IMR-90 (cell line): ENCODE results near the gene FOCAD. TPM values are rescaled to one million over a fixed set of nuclear protein-coding genes. Genes with fewer than 3 reads are reported as not detected.

ENCODE experiments used
- ATAC-seq: fragments of 200-7000 bp; cut with Tn5 transposase; 2 replicates; pipeline ENCODE4 v1.9.1; 2020; ENCODE audit warnings: low read depth, mild to moderate bottlenecking, moderate library complexity
- BruUV-seq: library from RNA; stranded (reverse); fragments of 400-500 nt; replicated peaks from 2 replicates; lab custom pipeline; 2021; lab: Mats Ljungman, UMichigan
- CTCF ChIA-PET: fragments of 300-600 bp; formaldehyde crosslinking; extraction: SDS; loops from one replicate; lab custom pipeline; 2021; ENCODE audit warnings: antibody characterized with exemption; lab: Yijun Ruan, JAX
- POLR2A ChIA-PET: fragments of 300-600 bp; sonication (Branson Sonifier 250); formaldehyde crosslinking; loops from one replicate; lab custom pipeline; 2022; ENCODE audit warnings: antibody characterized with exemption; ENCODE audit not compliant: unreplicated experiment; lab: Charles Lee
- DNase-seq: peaks from one replicate; pipeline ENCODE4 v3.0.0; 2013
- H2AFZ ChIP-seq: replicated peaks from 2 replicates; pipeline ENCODE3; 2013; ENCODE audit warnings: low read length, mild to moderate bottlenecking; ENCODE audit not compliant: poor library complexity
- H2AK5ac ChIP-seq: 2 replicates; pipeline ENCODE4 v1.6.1; 2013; ENCODE audit warnings: low read depth, low read length, inconsistent platforms
- H2AK9ac ChIP-seq: replicated peaks from 2 replicates; pipeline ENCODE3; 2013; ENCODE audit warnings: mild to moderate bottlenecking, low read depth, low read length, moderate library complexity; ENCODE audit not compliant: poor library complexity
- H2BK120ac ChIP-seq: 2 replicates; pipeline ENCODE4 v1.6.1; 2013; ENCODE audit warnings: low read depth, low read length, inconsistent platforms
- H2BK15ac ChIP-seq: 3 replicates; pipeline ENCODE4 v1.6.1; 2013; ENCODE audit warnings: low read depth, low read length, inconsistent platforms
- H2BK20ac ChIP-seq: 2 replicates; pipeline ENCODE4 v1.6.1; 2013; ENCODE audit warnings: low read depth, mild to moderate bottlenecking, inconsistent platforms, low read length, moderate library complexity
- H2BK5ac ChIP-seq: 2 replicates; pipeline ENCODE4 v1.6.1; 2013; ENCODE audit warnings: mild to moderate bottlenecking, low read depth, low read length, inconsistent platforms; ENCODE audit not compliant: poor library complexity, severe bottlenecking
- H3K14ac ChIP-seq: replicated peaks from 2 replicates; pipeline ENCODE4 v1.6.1; 2013; ENCODE audit warnings: low read depth, low read length, inconsistent platforms
- H3K18ac ChIP-seq: 2 replicates; pipeline ENCODE4 v1.6.1; 2013; ENCODE audit warnings: low read depth, low read length, control low read depth
- H3K23ac ChIP-seq: 2 replicates; pipeline ENCODE4 v1.6.1; 2013; ENCODE audit warnings: low read depth, low read length, inconsistent platforms
- H3K27ac ChIP-seq: 2 replicates; pipeline ENCODE4 v1.5.1; 2013; ENCODE audit warnings: mild to moderate bottlenecking, control low read depth, low read length; ENCODE audit not compliant: insufficient read depth
- H3K27me3 ChIP-seq: 2 replicates; pipeline ENCODE4 v1.6.1; 2013; ENCODE audit warnings: low read length; ENCODE audit not compliant: control insufficient read depth, insufficient read depth
- H3K36me3 ChIP-seq: 2 replicates; pipeline ENCODE4 v1.6.1; 2013; ENCODE audit warnings: low read length, mixed read lengths; ENCODE audit not compliant: control insufficient read depth, insufficient read depth
- H3K4ac ChIP-seq: 2 replicates; pipeline ENCODE4 v1.6.1; 2013; ENCODE audit warnings: low read depth, low read length, inconsistent platforms
- H3K4me1 ChIP-seq: 2 replicates; pipeline ENCODE4 v1.6.1; 2013; ENCODE audit warnings: low read length, mixed read lengths; ENCODE audit not compliant: control insufficient read depth, insufficient read depth
- H3K4me2 ChIP-seq: 2 replicates; pipeline ENCODE4 v1.6.1; 2013; ENCODE audit warnings: low read depth, mild to moderate bottlenecking, control low read depth, low read length, moderate library complexity
- H3K4me3 ChIP-seq: 2 replicates; pipeline ENCODE4 v1.5.1; 2013; ENCODE audit warnings: low read depth, mild to moderate bottlenecking, control low read depth, low read length, moderate library complexity; ENCODE audit not compliant: insufficient read depth
- H3K56ac ChIP-seq: 2 replicates; pipeline ENCODE4 v1.6.1; 2013; ENCODE audit warnings: low read length, inconsistent platforms; ENCODE audit not compliant: insufficient read depth; ENCODE audit errors: extremely low read depth
- H3K79me1 ChIP-seq, 2 experiments: 2 replicates each; pipeline ENCODE4 v1.6.1; 2013; ENCODE audit warnings: low read length in 2 of 2, inconsistent platforms in 1 of 2, low read depth in 1 of 2
- H3K9ac ChIP-seq: 2 replicates; pipeline ENCODE4 v1.6.1; 2013; ENCODE audit warnings: low read depth, low read length, control low read depth
- H3K9me1 ChIP-seq: 2 replicates; pipeline ENCODE4 v1.6.1; 2013; ENCODE audit warnings: low read length, inconsistent platforms; ENCODE audit not compliant: insufficient read depth
- H3K9me3 ChIP-seq: 2 replicates; pipeline ENCODE4 v1.6.1; 2013; ENCODE audit warnings: low read length; ENCODE audit not compliant: control insufficient read depth, insufficient read depth
- H4K20me1 ChIP-seq: 2 replicates; pipeline ENCODE4 v1.6.1; 2013; ENCODE audit warnings: low read length, inconsistent platforms; ENCODE audit not compliant: insufficient read depth
- H4K5ac ChIP-seq: 2 replicates; pipeline ENCODE4 v1.6.1; 2013; ENCODE audit warnings: mild to moderate bottlenecking, low read depth, low read length, control low read depth
- H4K8ac ChIP-seq, 2 experiments: 2 replicates each; pipeline ENCODE4 v1.6.1; 2013; ENCODE audit warnings: low read depth in 2 of 2, low read length in 2 of 2, control low read depth in 1 of 2, inconsistent platforms in 1 of 2
- H4K91ac ChIP-seq: 2 replicates; pipeline ENCODE4 v1.6.1; 2013; ENCODE audit warnings: low read depth, low read length, inconsistent platforms; ENCODE audit not compliant: insufficient read depth
- CHD1 ChIP-seq: IDR thresholded peaks from 2 replicates; pipeline ENCODE4 v1.6.1; 2012; ENCODE audit warnings: low read depth, low read length, improper control_type of control experiment
- FOS ChIP-seq: fragments of 150-350 bp; IDR thresholded peaks from 2 replicates; pipeline ENCODE4 v1.6.1; 2016; ENCODE audit warnings: low read depth, low read length
- RFX5 ChIP-seq: IDR thresholded peaks from 2 replicates; pipeline ENCODE4 v1.8.0; 2012; ENCODE audit warnings: low read depth, mild to moderate bottlenecking, low read length, moderate library complexity
- WGBS, 2 experiments: methylation state at CpG; one replicate each; pipeline versions ENCODE4 v1.1.5 to v1.1.7; 2013; ENCODE audit warnings: missing lambda C conversion rate in 2 of 2; ENCODE audit not compliant: insufficient read length in 1 of 2; ENCODE audit errors: extremely low coverage in 2 of 2; 5-methylcytosine and 5-hydroxymethylcytosine counted together
- dilution Hi-C: fragments of 300-500 bp; cut with HindIII; formaldehyde crosslinking; loops from one replicate; pipeline ENCODE4 v1.14.3; 2018; ENCODE audit warnings: low sequenced_read_pairs; ENCODE audit not compliant: unreplicated experiment
- in situ Hi-C: fragments of 300-500 bp; cut with MboI; formaldehyde crosslinking; loops from 3 replicates; pipeline ENCODE4 v1.14.3; 2019; ENCODE audit warnings: low sequenced_read_pairs, inconsistent platforms, mixed read lengths
- intact Hi-C: fragments of 100-400 bp; cut with micrococcal nuclease; formaldehyde crosslinking; loops from 2 replicates; pipeline ENCODE4 v1.10.0; 2022
- polyA plus RNA-seq, 3 experiments: library from polyadenylated mRNA; depleted of rRNA; stranded (reverse); fragments of >200 nt; gene quantifications; 2 replicates each; pipeline ENCODE4 v1.2.3, GENCODE V29; 2012; ENCODE audit warnings: low replicate concordance in 1 of 3
- total RNA-seq: library from RNA; depleted of rRNA; stranded (reverse); fragments of >200 nt; gene quantifications from 2 replicates; pipeline ENCODE4 v1.2.3, GENCODE V29; 2012

The FOCAD gene
- total and polyA plus RNA-seq, 2 of the 4 experiments (the other 2 are of a cell fraction) = 28.8 to 91.2 TPM

DNA sequence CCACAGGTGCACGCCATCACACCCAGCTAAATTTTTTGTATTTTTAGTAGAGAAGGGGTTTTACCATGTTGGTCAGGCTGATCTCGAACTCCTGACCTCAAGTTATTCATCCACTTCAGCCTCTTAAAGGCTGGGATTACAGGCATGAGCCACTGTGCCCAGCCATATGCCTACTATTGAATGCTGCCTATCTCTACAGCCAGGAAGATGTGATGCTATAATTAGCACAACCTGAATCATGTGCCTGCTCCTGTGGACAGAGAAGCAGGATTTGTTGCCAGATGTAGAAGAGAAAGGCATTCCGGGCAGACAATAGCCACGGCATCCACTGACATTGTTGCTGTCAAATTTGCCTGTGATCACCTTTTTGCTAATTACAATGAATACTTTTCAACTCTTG, 37.4 kb upstream of the FOCAD start:
- no CpG with 5 or more reads among the region's 4 CpGs for WGBS, 2 experiments
- Histone ChIP-seq H3K4me3 (no peak overlapping the region), H4K20me1 (no peaks in the 10 kb centered on the region), H3K79me1 (no peaks in the 10 kb centered on the region), H3K9ac (no peak overlapping the region), H2BK5ac (no peak overlapping the region), H3K9me1 (no peaks in the 10 kb centered on the region), H2AK5ac (no peak overlapping the region), H3K27ac (no peak overlapping the region), H3K14ac (no peak overlapping the region), H3K18ac (no peak overlapping the region), H4K91ac (no peak overlapping the region), H4K5ac (no peak overlapping the region), H2AFZ (no peak overlapping the region), H3K4me2 (no peak overlapping the region), H2BK15ac (no peak overlapping the region), H2BK120ac (no peak overlapping the region), H3K4ac (no peak overlapping the region), H3K56ac (no peak overlapping the region), H3K36me3 (no peaks in the 10 kb centered on the region), H3K23ac (no peak overlapping the region), H3K27me3 (no peaks in the 10 kb centered on the region), H2AK9ac (no peak overlapping the region), H3K9me3 (no peaks in the 10 kb centered on the region), H4K8ac (no peak overlapping the region), H2BK20ac (no peak overlapping the region), H3K4me1 (no peaks in the 10 kb centered on the region)
- intact Hi-C loops (no loop called here), dilution Hi-C loops (no loop called here), in situ Hi-C loops (no loop called here)
- ChIA-PET POLR2A (no interaction called here), CTCF (no interaction called here)
- ATAC-seq (no peak), DNase-seq (no peak)
- TF ChIP-seq RFX5 = no peak
- TF ChIP-seq FOS = no peak
- TF ChIP-seq CHD1 = no peak
- BruUV-seq = no TSS peak
